ENCODE measurements around the gene BTNL2. TPM values are rescaled to one million over a fixed set of nuclear protein-coding genes. Genes with fewer than 3 reads are reported as not detected.
"Not testable (repeated sequence)": the region's sequence is repeated elsewhere in the genome, so short reads cannot be mapped to it uniquely, and the experiment has no call there.

Gene BTNL2
- total RNA-seq, 1 experiment from 2014 or later, result not detected

DNA sequence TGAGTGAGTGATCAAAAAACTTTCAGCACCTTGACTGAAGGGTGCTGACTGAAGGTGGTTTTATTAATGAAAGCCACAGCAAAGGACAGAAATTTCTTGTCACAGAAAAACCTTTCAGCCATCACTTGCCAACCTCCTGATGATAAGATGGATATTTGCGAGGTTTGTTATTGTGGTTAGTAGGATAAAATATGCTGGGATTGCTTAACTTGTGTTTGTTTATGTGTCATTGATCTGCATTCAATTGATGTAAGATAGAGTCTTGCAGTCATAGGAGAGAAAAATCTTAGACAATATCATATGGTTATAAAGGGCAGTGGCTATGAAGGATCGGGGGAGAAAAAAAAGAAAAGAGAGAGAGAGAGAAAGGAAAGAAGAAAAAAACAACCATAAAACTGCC lies 36.5 kb downstream of the BTNL2 start:
- H3K27ac ChIP-seq (ENCODE audit: low read length), result no peak overlapping the region
- no peaks in the 10 kb centered on the region for H3K4me1 ChIP-seq (ENCODE audit: low read length)
- no peaks in the 10 kb centered on the region for H3K36me3 ChIP-seq (ENCODE audit: insufficient read depth, low read length)
- no peaks in the 10 kb centered on the region for H3K27me3 ChIP-seq (ENCODE audit: low read length)
- H3K79me2 ChIP-seq (ENCODE audit: low read length), result no peaks in the 10 kb centered on the region
- no peaks in the 10 kb centered on the region for H4K20me1 ChIP-seq (ENCODE audit: insufficient read depth, low read depth, low read length)
- no peak overlapping the region for H3K9ac ChIP-seq (ENCODE audit: low read length)
- no peaks in the 10 kb centered on the region for H3K9me2 ChIP-seq (replicated peaks; ENCODE audit: insufficient read depth, low read length)
- no peak overlapping the region for H3K4me2 ChIP-seq (ENCODE audit: low read depth, low read length, poor library complexity, severe bottlenecking)
- DNase-seq, result no peak
- H3K9me3 ChIP-seq (ENCODE audit: low read length), result no peaks in the 10 kb centered on the region
- no peak overlapping the region for H3K4me3 ChIP-seq (ENCODE audit: low read length)
- no peak overlapping the region for H2AFZ ChIP-seq (ENCODE audit: low read length)

DNA sequence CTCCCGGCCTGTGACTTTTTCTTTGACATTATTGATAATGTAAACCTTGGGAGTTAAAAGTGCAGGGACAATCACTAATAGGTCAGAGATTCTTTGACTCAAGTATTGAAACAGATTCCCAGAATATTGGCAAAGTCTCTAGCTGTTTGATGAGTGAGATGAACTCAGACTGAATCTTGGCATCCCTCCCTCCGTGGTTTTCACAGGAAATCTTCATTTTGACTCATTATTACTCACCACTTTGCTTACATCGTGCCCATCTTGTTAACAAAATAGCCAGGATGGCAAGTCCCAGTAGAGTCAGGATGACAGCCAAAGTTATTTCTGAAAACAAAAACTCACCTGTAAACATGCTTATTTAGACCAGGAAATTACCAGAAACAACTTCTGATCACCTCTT lies 37.3 kb downstream of the BTNL2 start:
- Histone ChIP-seq H3K79me2 (ENCODE audit: low read length) (no peaks in the 10 kb centered on the region), H3K4me2 (ENCODE audit: low read depth, low read length, poor library complexity, severe bottlenecking) (no peak overlapping the region), H3K4me3 (ENCODE audit: low read length) (no peak overlapping the region), H3K9ac (ENCODE audit: low read length) (no peak overlapping the region), H3K36me3 (ENCODE audit: insufficient read depth, low read length) (no peaks in the 10 kb centered on the region), H3K9me2 (replicated peaks; ENCODE audit: insufficient read depth, low read length) (no peaks in the 10 kb centered on the region), H3K27me3 (ENCODE audit: low read length) (no peaks in the 10 kb centered on the region), H2AFZ (ENCODE audit: low read length) (no peak overlapping the region), H4K20me1 (ENCODE audit: insufficient read depth, low read depth, low read length) (no peaks in the 10 kb centered on the region), H3K4me1 (ENCODE audit: low read length) (no peaks in the 10 kb centered on the region), H3K9me3 (ENCODE audit: low read length) (no peaks in the 10 kb centered on the region), H3K27ac (ENCODE audit: low read length) (no peak overlapping the region)
- DNase-seq, result no peak

DNA sequence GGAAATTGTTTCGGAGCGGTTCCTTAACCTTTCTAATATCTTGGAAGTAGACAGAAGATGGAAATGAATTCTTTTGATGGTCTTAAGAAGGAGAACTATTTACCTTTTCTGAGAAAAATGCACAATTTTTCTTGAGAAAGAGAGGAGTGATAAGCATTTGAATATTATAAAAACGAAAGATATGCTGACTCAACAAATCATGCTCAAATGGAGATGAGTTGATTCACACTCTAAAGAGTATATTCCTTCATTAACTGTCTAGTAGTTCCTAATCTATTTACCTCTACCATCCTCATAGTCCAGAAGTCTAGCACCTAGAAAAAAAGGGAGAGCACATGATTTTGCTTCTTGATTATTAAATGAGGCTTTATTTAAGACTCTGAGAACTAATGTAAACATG lies 39.3 kb downstream of the BTNL2 start:
- Histone ChIP-seq H3K9ac (ENCODE audit: low read length) (no peak overlapping the region), H3K36me3 (ENCODE audit: insufficient read depth, low read length) (no peaks in the 10 kb centered on the region), H3K27ac (ENCODE audit: low read length) (no peak overlapping the region), H3K27me3 (ENCODE audit: low read length) (no peaks in the 10 kb centered on the region), H2AFZ (ENCODE audit: low read length) (no peak overlapping the region), H3K9me2 (replicated peaks; ENCODE audit: insufficient read depth, low read length) (no peaks in the 10 kb centered on the region), H3K4me3 (ENCODE audit: low read length) (no peak overlapping the region), H4K20me1 (ENCODE audit: insufficient read depth, low read depth, low read length) (no peaks in the 10 kb centered on the region), H3K9me3 (ENCODE audit: low read length) (no peaks in the 10 kb centered on the region), H3K4me1 (ENCODE audit: low read length) (no peaks in the 10 kb centered on the region), H3K4me2 (ENCODE audit: low read depth, low read length, poor library complexity, severe bottlenecking) (no peak overlapping the region), H3K79me2 (ENCODE audit: low read length) (no peaks in the 10 kb centered on the region)
- no peak for DNase-seq

DNA sequence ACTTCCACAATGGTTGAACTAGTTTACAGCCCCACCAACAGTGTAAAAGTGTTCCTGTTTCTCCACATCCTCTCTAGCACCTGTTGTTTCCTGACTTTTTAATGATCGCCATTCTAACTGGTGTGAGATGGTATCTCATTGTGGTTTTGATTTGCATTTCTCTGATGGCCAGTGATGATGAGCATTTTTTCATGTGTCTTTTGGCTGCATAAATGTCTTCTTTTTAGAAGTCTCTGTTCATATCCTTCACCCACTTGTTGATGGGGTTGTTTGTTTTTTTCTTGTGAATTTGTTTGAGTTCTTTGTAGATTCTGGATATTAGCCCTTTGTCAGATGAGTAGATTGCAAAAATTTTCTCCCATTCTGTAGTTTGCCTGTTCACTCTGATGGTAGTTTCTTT lies 47.8 kb downstream of the BTNL2 start:
- not testable (repeated sequence) for H3K79me2 ChIP-seq (ENCODE audit: low read length); H3K4me3 ChIP-seq (ENCODE audit: low read length); H3K4me1 ChIP-seq (ENCODE audit: low read length); H4K20me1 ChIP-seq (ENCODE audit: insufficient read depth, low read depth, low read length); H3K9me2 ChIP-seq (replicated peaks; ENCODE audit: insufficient read depth, low read length); H3K36me3 ChIP-seq (ENCODE audit: insufficient read depth, low read length); DNase-seq; H3K9ac ChIP-seq (ENCODE audit: low read length); H3K27me3 ChIP-seq (ENCODE audit: low read length); H3K9me3 ChIP-seq (ENCODE audit: low read length); H3K4me2 ChIP-seq (ENCODE audit: low read depth, low read length, poor library complexity, severe bottlenecking); H2AFZ ChIP-seq (ENCODE audit: low read length); H3K27ac ChIP-seq (ENCODE audit: low read length)

DNA sequence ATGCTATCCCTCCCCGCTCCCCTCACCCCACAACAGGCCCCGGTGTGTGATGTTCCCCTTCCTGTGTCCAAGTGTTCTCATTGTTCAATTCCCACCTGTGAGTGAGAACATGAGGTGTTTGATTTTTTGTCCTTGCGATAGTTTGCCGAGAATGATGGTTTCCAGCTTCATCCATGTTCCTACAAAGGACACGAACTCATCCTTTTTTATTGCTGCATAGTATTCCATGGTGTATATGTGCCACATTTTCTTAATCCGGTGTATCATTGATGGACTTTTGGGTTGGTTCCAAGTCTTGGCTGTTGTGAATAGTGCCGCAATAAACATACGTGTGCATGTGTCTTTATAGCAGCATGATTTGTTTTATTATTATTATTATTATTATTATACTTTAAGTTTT lies 48.4 kb downstream of the BTNL2 start:
- not testable (repeated sequence) for H3K27ac ChIP-seq (ENCODE audit: low read length); H3K4me2 ChIP-seq (ENCODE audit: low read depth, low read length, poor library complexity, severe bottlenecking); H3K36me3 ChIP-seq (ENCODE audit: insufficient read depth, low read length); H3K4me3 ChIP-seq (ENCODE audit: low read length); H4K20me1 ChIP-seq (ENCODE audit: insufficient read depth, low read depth, low read length); H3K9me2 ChIP-seq (replicated peaks; ENCODE audit: insufficient read depth, low read length); H3K4me1 ChIP-seq (ENCODE audit: low read length); H3K9ac ChIP-seq (ENCODE audit: low read length); DNase-seq; H3K79me2 ChIP-seq (ENCODE audit: low read length); H3K27me3 ChIP-seq (ENCODE audit: low read length); H3K9me3 ChIP-seq (ENCODE audit: low read length); H2AFZ ChIP-seq (ENCODE audit: low read length)

DNA sequence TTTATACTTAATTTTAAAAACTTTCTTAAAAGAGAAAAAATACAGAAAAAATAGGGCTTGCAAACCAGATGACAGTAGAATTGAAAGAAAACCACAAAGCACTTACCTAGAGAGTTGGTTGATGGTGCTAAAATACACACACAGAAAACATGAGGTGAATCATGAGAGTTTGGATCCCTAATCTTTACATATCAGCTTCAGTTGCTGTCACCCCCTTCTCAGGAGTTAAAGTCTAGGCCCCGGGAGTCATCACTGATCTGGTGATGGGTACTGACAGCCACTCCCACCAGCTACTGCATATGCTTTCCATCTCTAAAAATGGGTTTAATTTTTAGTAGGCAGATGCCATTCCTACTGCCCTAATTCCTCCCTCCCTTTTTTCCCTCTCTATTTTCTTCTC lies 52.0 kb downstream of the BTNL2 start:
- H3K4me2 ChIP-seq (ENCODE audit: low read depth, low read length, poor library complexity, severe bottlenecking), result no peak overlapping the region

DNA sequence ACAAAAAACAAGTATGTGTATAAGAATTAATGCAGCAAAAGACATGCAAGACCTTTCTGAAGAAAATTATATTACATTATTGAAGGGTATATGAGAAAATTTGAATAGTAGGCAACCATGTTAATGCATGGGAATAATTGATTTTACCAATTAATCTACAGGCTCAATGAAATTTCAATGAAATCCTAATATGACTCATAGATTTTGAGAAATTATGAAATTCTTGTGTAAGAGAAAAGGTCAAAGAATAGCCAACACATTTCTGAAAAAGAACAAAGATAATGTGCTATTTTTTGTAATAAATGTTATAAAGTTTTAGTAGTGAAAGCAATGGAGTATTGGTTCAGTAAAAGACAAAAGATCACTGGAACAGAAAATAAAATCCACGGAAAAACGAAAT lies 53.6 kb downstream of the BTNL2 start:
- no peak overlapping the region for H3K4me3 ChIP-seq (ENCODE audit: low read length)
- H2AFZ ChIP-seq (ENCODE audit: low read length), result no peak overlapping the region
- no peaks in the 10 kb centered on the region for H3K79me2 ChIP-seq (ENCODE audit: low read length)
- H3K36me3 ChIP-seq (ENCODE audit: insufficient read depth, low read length), result no peaks in the 10 kb centered on the region
- H4K20me1 ChIP-seq (ENCODE audit: insufficient read depth, low read depth, low read length), result no peaks in the 10 kb centered on the region
- H3K9me3 ChIP-seq (ENCODE audit: low read length), result no peaks in the 10 kb centered on the region
- no peak overlapping the region for H3K27ac ChIP-seq (ENCODE audit: low read length)
- H3K9ac ChIP-seq (ENCODE audit: low read length), result no peak overlapping the region
- no peaks in the 10 kb centered on the region for H3K9me2 ChIP-seq (replicated peaks; ENCODE audit: insufficient read depth, low read length)
- no peaks in the 10 kb centered on the region for H3K27me3 ChIP-seq (ENCODE audit: low read length)
- no peaks in the 10 kb centered on the region for H3K4me1 ChIP-seq (ENCODE audit: low read length)
- H3K4me2 ChIP-seq (ENCODE audit: low read depth, low read length, poor library complexity, severe bottlenecking), result no peak overlapping the region
- DNase-seq, result no peak

More for the DNA sequence above, 52.0 kb downstream of the BTNL2 start:
- no peak for DNase-seq
- Histone ChIP-seq H2AFZ (ENCODE audit: low read length) (no peak overlapping the region), H3K4me1 (ENCODE audit: low read length) (no peaks in the 10 kb centered on the region), H3K9me2 (replicated peaks; ENCODE audit: insufficient read depth, low read length) (no peaks in the 10 kb centered on the region), H3K4me3 (ENCODE audit: low read length) (no peak overlapping the region), H3K79me2 (ENCODE audit: low read length) (no peaks in the 10 kb centered on the region), H4K20me1 (ENCODE audit: insufficient read depth, low read depth, low read length) (no peaks in the 10 kb centered on the region), H3K36me3 (ENCODE audit: insufficient read depth, low read length) (no peaks in the 10 kb centered on the region), H3K9me3 (ENCODE audit: low read length) (no peaks in the 10 kb centered on the region), H3K9ac (ENCODE audit: low read length) (no peak overlapping the region), H3K27me3 (ENCODE audit: low read length) (no peaks in the 10 kb centered on the region), H3K27ac (ENCODE audit: low read length) (no peak overlapping the region)

Small RNA genes within 50 kb of the gene (small RNA-seq; reads per million reads assigned to genes)
- not detected for gene RNU6-603P

Other genes with a start within 250 kb of the BTNL2 start
- 3.7 and 4.9 TPM in 2 replicates for gene EGFL8, start 242.6 kb downstream of the BTNL2 start, total RNA-seq (2014; rRNA removed; shearing (Covaris generic); ENCODE audit: low replicate concordance)
- 54.8 and 74.5 TPM in 2 replicates for gene AGPAT1, start 231.1 kb downstream of the BTNL2 start, total RNA-seq (2014; rRNA removed; shearing (Covaris generic); ENCODE audit: low replicate concordance)
- 73.5 and 78.5 TPM in 2 replicates for gene RNF5, start 228.8 kb downstream of the BTNL2 start, total RNA-seq (2014; rRNA removed; shearing (Covaris generic); ENCODE audit: low replicate concordance)
- gene AGER, start 222.9 kb downstream of the BTNL2 start, total RNA-seq (2014; rRNA removed; shearing (Covaris generic); ENCODE audit: low replicate concordance), result 9.0 and 9.2 TPM in 2 replicates
- gene PBX2, start 217.0 kb downstream of the BTNL2 start, total RNA-seq (2014; rRNA removed; shearing (Covaris generic); ENCODE audit: low replicate concordance), result 51.7 and 84.0 TPM in 2 replicates
- 66.5 and 85.9 TPM in 2 replicates for gene GPSM3, start 214.5 kb downstream of the BTNL2 start, total RNA-seq (2014; rRNA removed; shearing (Covaris generic); ENCODE audit: low replicate concordance)
- gene NOTCH4, start 183.1 kb downstream of the BTNL2 start, total RNA-seq (2014; rRNA removed; shearing (Covaris generic); ENCODE audit: low replicate concordance), result 1.5 and 5.2 TPM in 2 replicates
- not detected in 2 replicates for gene TSBP1, start 35.3 kb downstream of the BTNL2 start, total RNA-seq (2014; rRNA removed; shearing (Covaris generic); ENCODE audit: low replicate concordance)
- gene HLA-DRA, start 32.7 kb upstream of the BTNL2 start, total RNA-seq (2014; rRNA removed; shearing (Covaris generic); ENCODE audit: low replicate concordance), result 1,241 and 1,934 TPM in 2 replicates
- 445 and 522 TPM in 2 replicates for gene HLA-DRB5, start 123.1 kb upstream of the BTNL2 start, total RNA-seq (2014; rRNA removed; shearing (Covaris generic); ENCODE audit: low replicate concordance)
- 281 and 366 TPM in 2 replicates for gene HLA-DRB1, start 182.7 kb upstream of the BTNL2 start, total RNA-seq (2014; rRNA removed; shearing (Covaris generic); ENCODE audit: low replicate concordance)
- 216 and 309 TPM in 2 replicates for gene HLA-DQA1, start 230.2 kb upstream of the BTNL2 start, total RNA-seq (2014; rRNA removed; shearing (Covaris generic); ENCODE audit: low replicate concordance)